HL-60 (cell line): ENCODE data around the gene RNF111.
A peak's percentile ranks its signal among the peaks of the same experiment; 100 is the strongest.

Experiments used
- DNase-seq, 2 experiments: peaks; one replicate each; pipeline ENCODE4 v3.0.0-alpha.2; 2010 to 2020; ENCODE audit warnings: low read depth in 1 of 2, low spot score in 1 of 2
- H3K27ac ChIP-seq: fragments of 250-450 bp; sonication (Bioruptor Pico); replicated peaks from 2 replicates; pipeline ENCODE4 v1.5.1; 2020; ENCODE audit warnings: mild to moderate bottlenecking, moderate library complexity
- H3K27me3 ChIP-seq: fragments of 250-450 bp; sonication (Bioruptor Pico); 2 replicates; pipeline ENCODE4 v1.5.1; 2021; ENCODE audit warnings: mild to moderate bottlenecking, moderate library complexity; ENCODE audit not compliant: insufficient read depth, poor library complexity, severe bottlenecking
- H3K4me3 ChIP-seq: replicated peaks from 2 replicates; pipeline ENCODE4 v1.5.1; 2011; ENCODE audit warnings: mild to moderate bottlenecking, control low read depth, low read length; ENCODE audit not compliant: insufficient read depth
- GABPA ChIP-seq: IDR thresholded peaks from 2 replicates; pipeline ENCODE4 v1.6.1; 2012; ENCODE audit warnings: low read depth
- POLR2AphosphoS5 ChIP-seq: IDR thresholded peaks from 2 replicates; pipeline ENCODE4 v1.6.1; 2012; ENCODE audit warnings: low read depth
- SPI1 ChIP-seq: IDR thresholded peaks from 2 replicates; pipeline ENCODE4 v1.6.1; 2012; ENCODE audit warnings: low read depth, mild to moderate bottlenecking, borderline replicate concordance
- TF ChIP-seq, protein P1 (sequence below): IDR thresholded peaks from one replicate; pipeline ENCODE4 v1.5.1; 2011; ENCODE audit warnings: low read length, control low read depth, inconsistent platforms; ENCODE audit not compliant: insufficient read depth
- TF ChIP-seq, protein P2 (sequence below): IDR thresholded peaks from 2 replicates; pipeline ENCODE4 v1.6.1; 2012; ENCODE audit warnings: low read depth; ENCODE audit not compliant: insufficient replicate concordance

The RNF111 gene

DNA sequence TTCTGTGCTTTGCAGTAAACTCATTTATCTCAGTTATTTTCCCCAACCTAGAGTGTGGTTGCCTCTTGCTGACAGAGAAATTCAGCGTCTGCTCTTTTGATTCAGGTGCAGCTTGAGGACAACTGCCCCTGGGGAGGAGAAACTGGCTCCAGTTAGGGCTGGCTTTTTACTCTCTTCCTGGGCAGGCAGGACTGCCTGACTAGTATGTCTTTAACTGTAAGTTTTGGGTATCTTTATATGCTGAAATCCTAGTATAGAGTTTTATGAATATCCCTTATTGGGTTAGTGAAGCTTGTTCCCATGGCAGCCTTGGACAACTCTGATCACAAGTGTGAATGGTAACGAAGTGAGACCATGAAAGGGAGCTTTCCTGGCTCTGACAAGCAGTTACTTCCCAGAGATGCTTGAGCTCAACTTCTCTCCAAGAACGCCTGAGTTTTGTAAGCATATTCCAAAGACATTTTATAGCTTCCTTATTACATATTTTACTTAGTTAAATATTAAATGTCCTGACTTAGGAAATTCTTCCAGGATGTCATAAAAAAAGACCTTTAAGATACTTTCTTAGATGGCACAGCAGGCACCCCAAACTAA, 144.6 kb downstream of the RNF111 start:
- no peak overlapping the region for H3K4me3 ChIP-seq
- TF ChIP-seq GABPA (no peak), SPI1 (no peak), POLR2AphosphoS5 (no peak)
- TF ChIP-seq, protein P1, sequence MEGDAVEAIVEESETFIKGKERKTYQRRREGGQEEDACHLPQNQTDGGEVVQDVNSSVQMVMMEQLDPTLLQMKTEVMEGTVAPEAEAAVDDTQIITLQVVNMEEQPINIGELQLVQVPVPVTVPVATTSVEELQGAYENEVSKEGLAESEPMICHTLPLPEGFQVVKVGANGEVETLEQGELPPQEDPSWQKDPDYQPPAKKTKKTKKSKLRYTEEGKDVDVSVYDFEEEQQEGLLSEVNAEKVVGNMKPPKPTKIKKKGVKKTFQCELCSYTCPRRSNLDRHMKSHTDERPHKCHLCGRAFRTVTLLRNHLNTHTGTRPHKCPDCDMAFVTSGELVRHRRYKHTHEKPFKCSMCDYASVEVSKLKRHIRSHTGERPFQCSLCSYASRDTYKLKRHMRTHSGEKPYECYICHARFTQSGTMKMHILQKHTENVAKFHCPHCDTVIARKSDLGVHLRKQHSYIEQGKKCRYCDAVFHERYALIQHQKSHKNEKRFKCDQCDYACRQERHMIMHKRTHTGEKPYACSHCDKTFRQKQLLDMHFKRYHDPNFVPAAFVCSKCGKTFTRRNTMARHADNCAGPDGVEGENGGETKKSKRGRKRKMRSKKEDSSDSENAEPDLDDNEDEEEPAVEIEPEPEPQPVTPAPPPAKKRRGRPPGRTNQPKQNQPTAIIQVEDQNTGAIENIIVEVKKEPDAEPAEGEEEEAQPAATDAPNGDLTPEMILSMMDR = no peak
- TF ChIP-seq, protein P2, sequence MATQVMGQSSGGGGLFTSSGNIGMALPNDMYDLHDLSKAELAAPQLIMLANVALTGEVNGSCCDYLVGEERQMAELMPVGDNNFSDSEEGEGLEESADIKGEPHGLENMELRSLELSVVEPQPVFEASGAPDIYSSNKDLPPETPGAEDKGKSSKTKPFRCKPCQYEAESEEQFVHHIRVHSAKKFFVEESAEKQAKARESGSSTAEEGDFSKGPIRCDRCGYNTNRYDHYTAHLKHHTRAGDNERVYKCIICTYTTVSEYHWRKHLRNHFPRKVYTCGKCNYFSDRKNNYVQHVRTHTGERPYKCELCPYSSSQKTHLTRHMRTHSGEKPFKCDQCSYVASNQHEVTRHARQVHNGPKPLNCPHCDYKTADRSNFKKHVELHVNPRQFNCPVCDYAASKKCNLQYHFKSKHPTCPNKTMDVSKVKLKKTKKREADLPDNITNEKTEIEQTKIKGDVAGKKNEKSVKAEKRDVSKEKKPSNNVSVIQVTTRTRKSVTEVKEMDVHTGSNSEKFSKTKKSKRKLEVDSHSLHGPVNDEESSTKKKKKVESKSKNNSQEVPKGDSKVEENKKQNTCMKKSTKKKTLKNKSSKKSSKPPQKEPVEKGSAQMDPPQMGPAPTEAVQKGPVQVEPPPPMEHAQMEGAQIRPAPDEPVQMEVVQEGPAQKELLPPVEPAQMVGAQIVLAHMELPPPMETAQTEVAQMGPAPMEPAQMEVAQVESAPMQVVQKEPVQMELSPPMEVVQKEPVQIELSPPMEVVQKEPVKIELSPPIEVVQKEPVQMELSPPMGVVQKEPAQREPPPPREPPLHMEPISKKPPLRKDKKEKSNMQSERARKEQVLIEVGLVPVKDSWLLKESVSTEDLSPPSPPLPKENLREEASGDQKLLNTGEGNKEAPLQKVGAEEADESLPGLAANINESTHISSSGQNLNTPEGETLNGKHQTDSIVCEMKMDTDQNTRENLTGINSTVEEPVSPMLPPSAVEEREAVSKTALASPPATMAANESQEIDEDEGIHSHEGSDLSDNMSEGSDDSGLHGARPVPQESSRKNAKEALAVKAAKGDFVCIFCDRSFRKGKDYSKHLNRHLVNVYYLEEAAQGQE = no peak
- no peaks in the 10 kb centered on the region for H3K27me3 ChIP-seq
- DNase-seq = no peak
- H3K27ac ChIP-seq = no peak overlapping the region

DNA sequence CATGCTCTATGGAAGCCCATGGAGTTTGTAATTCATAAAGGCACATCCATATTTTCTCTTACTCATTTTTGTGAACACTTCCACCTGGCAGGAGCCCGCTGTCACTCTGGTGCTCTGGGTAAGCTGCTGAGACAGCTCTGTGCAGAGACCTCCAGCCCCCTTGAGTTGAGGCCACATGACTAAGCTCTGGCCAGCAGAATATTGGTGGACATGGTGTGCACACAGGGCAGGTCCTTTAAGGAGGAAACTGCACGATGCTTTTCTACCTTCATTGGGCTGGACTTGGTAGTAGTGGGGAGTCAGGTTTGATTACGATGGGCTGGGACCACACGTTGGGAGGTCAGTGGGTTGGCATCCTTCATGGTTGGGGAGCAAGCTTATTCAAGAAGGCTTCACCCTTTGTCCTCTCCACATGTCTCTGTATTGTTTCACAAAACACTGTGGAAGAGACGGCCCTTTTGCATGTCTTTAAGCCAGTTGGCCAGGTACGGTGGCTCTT, 146.5 kb downstream of the RNF111 start:
- Histone ChIP-seq H3K27me3 (no peaks in the 10 kb centered on the region), H3K27ac (no peak overlapping the region), H3K4me3 (no peak overlapping the region)
- no peak for TF ChIP-seq POLR2AphosphoS5
- no peak for DNase-seq

DNA sequence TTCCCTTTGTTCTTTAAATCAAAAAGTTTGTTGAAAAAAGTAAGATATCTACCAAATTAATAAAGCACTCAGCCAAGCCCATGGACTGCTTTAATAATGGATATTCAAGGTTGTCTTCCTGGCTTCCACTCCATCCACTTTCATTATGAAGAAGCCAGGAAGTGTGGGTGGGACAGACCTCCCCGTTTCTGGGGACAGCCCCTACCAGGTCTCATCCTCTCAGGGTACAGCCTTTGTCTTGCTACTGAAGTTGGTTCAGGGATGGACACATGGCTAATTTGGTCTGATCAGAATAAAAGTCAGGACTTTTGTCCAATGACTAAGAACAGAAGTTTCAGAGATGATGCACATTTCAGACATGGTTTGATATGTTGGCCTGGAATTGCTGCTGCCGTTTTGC, 150.1 kb downstream of the RNF111 start:
- no peak overlapping the region for H3K4me3 ChIP-seq

DNA sequence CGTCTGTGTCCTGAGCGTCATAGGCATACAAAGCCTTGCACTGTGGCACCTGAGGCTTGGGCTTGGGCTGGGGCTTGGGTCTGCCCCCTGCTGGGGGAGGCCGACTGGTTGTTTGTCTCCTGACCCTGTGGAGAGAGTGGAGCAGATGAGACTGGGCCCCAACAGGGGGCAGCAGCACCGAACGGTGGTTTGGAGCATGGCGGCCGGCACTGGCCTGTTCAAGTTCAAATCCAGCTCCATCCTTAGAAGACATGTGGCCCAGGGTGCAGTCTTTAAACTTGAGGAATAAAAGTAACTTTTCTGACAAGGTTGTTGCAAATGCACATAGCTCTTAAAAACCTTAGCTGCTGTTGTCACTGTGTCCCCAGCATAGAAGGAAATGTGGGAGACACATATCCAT, 150.8 kb downstream of the RNF111 start:
- DNase-seq = peak; percentile 41 to 70

More for the DNA sequence above, 150.1 kb downstream of the RNF111 start:
- TF ChIP-seq, protein P2 = no peak
- TF ChIP-seq, protein P1 = no peak
- TF ChIP-seq SPI1 (no peak), GABPA (no peak), POLR2AphosphoS5 (no peak)
- DNase-seq = no peak
- Histone ChIP-seq H3K27me3 (no peaks in the 10 kb centered on the region), H3K27ac (no peak overlapping the region)

More for the DNA sequence above, 150.8 kb downstream of the RNF111 start:
- Histone ChIP-seq H3K27ac (no peak overlapping the region), H3K4me3 (no peak overlapping the region), H3K27me3 (no peaks in the 10 kb centered on the region)
- TF ChIP-seq GABPA = no peak
- TF ChIP-seq, protein P1 = peak; percentile 67
